Ramos (cell line): ENCODE data around the gene TTLL7.
"Not testable (repeated sequence)": the region's sequence is repeated elsewhere in the genome, so short reads cannot be mapped to it uniquely, and the experiment has no call there.

ENCODE experiments used
- in situ Hi-C: fragments of 300-500 bp; cut with MboI; formaldehyde crosslinking; loops from one replicate; pipeline ENCODE4 v1.14.3; 2022; ENCODE audit warnings: low sequenced_read_pairs; ENCODE audit not compliant: unreplicated experiment

The TTLL7 gene

DNA sequence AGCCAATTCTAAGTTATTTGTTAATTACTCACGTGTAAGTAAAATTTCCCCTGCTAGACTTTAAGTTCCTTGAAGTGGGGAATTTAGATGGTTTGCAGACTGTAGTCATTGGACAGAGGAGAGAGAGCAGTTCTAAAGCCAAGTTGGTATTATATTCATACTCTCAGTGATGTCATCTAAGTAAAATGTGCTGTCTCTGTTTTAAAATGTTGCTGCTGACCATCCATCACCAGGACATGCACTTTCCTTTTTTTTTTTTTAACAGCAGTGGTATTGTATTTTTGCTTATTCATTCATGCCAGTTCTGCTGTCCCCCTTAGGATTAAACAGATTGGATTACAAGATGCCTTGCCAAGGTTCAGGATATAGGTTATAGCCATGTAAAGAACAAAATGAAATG is 2.3 kb downstream of the TTLL7 start:
- in situ Hi-C loops, result no loop called here

DNA sequence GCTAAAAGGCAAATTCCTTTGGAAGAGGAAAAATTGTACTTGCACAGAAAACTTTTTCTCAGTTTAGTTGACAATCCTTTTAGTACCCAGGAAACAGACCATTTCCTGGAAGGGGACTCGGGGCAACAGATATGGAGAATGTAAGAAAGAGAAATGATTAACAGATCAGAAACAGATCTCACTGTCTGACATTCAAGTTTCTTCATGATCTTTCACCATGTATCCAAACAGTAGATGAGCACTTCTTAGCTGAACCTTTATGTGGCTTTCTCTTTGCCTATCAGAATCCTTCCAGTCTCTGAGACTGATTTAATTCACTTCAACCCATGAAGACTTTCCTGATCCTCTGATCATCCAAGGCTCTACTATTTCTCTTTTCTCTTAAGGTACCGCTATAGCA is 2.7 kb downstream of the TTLL7 start:
- in situ Hi-C loops, result no loop called here

DNA sequence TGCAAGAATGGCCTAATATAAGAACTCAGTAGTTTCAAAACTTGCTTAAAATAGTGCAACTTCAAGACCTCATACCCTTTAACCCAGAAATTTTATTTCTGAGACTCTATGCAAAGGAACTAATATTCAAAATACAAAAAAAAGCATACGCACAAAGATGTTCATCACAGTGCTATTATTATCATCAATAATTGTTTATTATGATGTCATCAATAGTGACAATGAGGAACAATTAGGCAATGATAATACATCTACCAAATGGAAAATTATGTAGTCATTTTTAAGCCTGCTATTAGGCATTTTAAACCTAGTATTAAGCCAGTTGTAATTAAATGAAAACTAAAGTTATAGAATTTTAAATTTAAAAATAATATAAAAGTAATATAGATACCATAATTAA is 3.3 kb downstream of the TTLL7 start:
- in situ Hi-C loops, result no loop called here

DNA sequence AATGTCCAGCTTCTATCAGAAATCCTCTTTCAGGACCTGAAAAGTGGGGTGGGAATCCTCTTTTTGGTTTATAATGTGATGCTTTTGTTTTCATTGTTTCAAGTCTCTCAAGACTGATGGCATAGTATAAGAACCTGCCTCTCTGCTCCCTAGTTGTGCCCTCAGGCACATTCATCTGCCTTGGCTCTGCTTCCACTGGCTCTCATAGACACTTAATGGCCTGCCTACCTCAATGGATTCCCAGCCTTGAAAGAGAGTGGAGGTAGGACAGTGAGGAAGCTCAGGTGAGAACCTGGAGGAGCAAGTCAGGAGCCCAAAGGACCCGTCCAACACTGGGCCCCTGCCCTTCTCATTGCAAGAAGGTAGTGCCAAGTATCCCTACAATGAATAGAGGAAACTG is 4.8 kb downstream of the TTLL7 start:
- in situ Hi-C loops, result no loop called here

DNA sequence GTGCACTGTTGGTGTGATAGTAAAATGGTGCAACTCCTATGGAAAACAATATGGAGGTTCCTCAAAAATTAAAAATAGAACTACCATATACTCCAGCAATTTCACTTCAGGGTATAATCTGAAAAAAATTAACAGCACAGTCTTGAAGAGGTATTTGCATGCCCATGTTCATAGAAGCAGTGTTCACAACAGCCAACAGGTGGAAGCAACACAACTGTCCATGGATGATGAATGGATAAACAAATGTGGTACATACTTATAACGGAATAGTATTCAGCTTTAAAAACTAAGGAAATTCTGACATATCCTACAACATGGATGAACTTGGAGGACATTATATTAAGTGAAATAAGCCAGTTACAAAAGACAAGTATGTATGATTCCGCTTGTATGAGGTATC is 8.2 kb downstream of the TTLL7 start:
- in situ Hi-C loops, result no loop called here

DNA sequence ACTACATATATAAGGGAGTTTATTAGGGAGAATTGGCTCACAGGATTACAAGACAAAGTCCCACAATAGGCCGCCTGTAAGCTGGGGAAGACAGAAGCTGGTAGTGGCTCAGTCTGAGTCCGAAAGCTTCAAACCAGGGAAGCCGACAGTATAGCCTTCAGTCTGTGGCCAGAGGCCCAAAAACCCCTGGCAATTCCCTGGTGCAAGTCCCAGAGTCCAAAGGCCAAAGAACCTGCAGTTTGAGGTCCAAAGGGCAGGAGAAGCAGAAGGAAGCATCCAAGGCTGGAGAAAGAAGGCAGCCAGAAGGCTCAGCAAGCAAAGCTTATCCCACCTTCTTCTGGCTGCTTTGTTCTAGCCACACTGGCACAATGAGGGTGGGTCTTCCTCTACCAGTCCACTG is 13.9 kb downstream of the TTLL7 start:
- in situ Hi-C loops, result no loop called here

DNA sequence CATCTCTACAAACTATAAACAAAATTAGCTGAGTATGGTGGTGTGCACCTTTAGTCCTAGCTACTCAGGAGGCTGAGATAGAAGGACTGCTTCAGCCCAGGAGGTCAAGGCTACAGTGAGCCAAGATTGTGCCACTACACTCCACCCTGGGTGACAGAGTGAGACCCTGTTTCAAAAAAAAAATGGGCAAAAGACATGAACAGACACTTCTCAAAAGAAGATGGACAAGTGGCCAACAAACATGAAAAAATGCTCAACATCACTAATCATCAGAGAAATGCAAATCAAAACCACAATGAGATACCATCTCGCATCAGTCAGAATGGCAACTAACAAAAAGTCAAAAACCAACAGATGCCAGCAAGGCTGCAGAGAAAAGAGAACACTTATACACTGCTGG is 15.0 kb downstream of the TTLL7 start:
- in situ Hi-C loops, result not testable (repeated sequence)

DNA sequence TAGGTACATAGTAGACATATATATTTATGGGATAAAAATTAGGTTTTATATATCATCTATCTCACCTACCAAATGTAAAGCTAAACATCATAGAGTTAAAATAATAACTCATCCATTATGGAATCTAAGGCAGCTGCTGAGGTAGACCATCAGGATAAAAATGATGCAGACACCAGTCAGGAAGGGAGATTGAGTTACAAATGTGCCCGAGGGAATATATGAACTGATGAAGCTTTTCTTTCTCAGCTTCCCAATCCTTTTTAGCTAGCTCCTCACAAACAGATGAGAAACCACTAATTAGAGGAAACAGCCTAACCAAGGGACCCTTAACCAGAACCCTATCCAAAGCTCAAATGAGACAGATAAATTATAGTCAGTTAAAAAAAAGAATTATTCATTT is 20.9 kb downstream of the TTLL7 start:
- in situ Hi-C loops, result no loop called here

DNA sequence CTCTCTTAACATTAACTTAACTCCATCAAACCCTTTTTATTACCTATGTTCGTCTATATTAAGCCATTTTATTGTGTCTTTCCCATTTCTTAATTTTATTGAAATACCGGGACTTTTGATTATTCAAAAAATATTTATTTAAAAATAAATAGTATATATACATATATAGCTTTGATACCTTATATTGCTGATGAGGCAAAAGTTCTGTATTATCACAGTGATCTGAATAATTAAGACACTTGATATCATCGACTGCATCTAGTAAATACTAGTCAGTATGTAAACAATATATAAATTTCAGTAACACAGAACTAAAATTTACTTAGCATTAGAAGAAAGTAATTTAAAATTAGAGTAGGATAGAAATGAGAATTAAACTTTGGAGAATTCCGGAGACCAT is 22.0 kb downstream of the TTLL7 start:
- in situ Hi-C loops, result no loop called here

DNA sequence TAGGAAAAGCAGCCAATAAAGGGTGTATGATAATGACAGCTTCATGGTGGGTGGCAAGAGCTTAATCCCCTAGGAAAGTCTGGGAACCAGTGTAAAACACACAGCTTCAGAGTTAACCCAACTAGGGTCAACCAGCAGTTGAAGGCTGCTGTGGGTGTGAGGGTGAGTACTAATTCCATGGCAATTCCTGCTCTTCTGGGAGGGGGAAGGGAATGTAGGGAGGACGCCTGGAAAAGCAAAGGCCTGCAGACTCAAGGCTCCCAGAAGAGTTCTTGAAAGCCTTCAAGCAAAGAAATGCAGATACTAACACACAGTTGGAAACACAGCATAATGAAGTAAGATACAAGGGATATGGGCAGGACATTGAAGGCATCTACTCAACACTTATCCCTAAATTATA is 28.1 kb downstream of the TTLL7 start:
- in situ Hi-C loops, result no loop called here

DNA sequence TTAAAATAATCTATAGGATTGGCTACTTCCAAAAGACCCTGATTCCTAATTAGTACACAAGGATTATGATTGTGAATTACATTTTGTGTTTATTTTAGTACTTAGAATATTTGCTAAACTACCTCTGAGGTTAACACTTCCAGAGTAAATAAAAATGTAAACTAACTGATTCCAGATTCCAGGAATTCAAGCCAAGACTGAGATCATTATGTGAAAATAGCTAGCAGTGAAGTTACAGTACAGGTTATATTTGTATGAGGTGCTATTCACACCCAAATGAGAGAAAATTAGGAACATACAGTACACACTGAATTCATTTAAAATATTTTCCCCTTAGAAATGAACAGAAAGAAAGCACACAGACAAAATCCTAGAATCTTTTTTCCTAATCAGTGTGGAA is 28.8 kb downstream of the TTLL7 start:
- in situ Hi-C loops, result no loop called here

DNA sequence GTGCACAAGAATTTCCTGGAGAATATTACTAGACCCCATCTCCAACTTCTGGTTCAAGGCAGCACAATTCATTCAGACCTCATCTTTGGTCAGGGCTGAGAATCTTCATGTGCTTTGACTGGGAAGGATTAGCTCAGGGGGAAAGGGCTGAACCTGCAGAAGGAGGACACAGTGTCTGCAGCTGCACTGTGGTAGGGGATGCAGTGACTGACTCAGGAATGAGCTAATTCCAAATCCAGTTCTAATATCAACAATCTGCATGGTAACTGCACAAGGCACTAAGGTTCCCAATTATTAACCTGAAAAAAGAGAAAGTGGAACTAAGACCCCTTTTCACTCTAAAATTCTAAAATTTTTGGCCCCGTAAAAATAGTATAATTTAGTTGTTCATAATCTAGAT is 31.6 kb downstream of the TTLL7 start:
- in situ Hi-C loops, result no loop called here

DNA sequence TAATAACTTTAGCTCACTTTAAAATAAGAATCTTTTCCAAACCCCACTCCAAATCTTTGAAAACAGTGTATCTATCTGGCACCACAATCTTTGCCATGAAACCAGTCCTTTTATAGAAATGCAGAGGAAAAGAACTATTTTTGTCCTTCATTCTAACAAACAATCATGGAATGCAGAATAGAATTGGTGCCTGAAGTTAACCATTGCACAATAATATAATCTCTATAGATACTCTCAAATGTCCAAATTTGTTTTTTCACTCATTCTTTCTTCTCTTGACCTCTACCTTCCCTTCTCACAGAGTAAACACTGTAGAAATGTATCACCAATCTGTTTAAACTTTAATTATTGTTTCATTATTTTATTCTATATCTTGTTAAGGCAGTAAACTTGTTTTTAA is 34.8 kb downstream of the TTLL7 start:
- in situ Hi-C loops, result no loop called here

DNA sequence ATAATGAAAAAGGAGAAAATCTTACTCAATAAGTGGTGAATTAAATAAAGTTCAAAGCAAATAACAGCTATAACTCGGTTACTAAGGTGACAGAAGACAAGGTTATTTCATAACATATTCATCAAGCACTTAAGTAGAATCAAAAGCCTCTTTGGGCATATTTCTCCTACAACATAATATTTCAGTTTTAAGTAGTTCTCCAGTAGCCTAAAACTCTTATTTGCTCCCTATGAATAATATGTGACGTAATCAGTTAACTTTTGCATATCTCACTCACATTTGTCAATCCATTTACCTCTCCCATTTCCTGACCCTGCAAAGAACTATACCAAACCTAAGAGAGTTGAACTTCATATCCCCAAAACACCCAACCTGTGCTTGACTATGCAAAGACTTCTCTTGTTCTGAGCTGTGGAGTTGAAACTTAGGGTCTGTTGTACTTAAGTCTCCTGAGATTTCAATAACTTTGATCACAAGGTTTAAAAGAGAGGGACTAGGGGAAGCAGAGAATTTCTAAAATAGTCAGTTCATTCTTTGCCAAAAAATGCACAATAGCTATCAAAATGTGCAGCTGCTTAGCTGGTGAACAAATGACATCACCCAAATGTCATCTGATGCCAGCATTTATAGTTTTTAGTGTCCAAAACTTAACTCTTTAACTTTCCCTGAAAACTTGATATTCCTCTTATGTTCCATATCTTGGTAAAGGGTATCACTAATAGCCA is 37.2 kb downstream of the TTLL7 start:
- in situ Hi-C loops, result no loop called here

DNA sequence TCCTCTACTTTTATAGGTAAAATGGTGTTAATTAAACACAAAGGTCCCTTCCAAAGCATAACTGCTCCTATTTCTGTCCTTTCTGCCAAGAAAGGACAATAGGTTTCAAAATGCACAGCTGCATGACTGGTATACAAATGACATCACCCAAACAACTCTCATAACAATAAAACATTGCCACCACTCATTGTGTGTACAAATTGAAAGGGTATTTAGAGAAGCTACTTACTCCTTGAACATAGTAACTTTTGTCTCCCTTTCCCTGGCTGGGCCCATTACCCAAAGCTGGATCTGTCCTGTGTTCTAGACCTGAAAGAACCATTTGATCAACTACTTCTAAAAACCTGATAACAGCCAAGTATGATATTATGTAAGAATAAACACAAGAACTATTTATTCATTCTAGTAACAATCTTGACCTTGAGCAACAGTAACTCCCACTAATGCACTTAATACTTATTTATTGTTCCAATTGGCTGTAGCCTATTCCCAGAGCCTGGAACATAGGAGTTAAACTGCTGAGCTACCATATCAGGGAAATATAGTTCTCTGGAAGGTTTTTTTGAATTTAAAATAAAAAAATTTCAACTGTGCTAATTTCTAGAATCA is 38.2 kb downstream of the TTLL7 start:
- in situ Hi-C loops, result no loop called here

DNA sequence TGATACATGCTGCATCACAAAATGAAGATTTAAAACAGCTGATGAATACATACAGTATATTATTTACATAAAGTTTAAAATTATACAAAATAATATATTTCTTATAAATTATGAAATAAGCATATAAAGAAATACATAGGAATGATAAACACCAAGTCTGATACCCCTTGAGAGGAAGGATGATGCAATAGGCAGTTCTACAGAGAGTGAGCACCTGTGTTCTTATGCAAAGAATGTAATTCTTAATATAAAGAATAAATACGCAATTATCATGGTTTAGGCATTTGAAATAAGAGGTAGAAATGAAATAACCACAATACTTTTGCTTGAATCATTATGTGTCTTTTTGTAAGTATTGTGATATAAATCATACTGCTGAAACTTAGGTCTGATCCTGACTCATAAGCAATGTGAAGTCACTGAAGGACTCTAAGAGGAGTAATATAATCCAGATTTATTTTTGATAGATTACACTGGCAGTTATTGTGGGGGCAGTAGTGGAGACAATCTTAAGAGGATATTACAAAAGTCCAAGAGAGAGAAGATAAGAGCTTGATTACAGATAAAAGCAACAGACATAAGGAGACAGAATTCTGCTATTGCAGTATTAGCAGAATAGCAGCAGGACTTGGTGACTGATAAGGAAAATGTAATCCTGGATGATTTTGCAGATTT is 39.0 kb downstream of the TTLL7 start:
- in situ Hi-C loops, result no loop called here

DNA sequence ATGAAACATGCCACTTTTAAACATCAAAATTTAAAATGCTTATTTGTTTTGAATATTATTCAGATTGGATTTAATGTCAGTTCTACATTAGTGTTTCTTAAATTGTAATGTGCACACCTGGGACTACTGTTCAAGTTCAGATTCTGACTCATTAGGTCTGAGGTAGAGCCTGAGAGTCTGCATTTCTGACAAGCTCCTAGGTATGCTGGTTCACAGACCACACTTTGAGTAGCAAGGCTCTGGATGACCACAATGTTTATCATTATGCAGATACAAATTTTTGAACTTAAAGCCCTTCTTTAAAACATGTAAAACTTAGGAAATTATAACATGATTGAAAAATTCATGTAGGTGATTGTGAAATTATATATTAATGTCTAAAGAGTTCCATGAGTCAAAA is 40.2 kb downstream of the TTLL7 start:
- in situ Hi-C loops, result no loop called here

DNA sequence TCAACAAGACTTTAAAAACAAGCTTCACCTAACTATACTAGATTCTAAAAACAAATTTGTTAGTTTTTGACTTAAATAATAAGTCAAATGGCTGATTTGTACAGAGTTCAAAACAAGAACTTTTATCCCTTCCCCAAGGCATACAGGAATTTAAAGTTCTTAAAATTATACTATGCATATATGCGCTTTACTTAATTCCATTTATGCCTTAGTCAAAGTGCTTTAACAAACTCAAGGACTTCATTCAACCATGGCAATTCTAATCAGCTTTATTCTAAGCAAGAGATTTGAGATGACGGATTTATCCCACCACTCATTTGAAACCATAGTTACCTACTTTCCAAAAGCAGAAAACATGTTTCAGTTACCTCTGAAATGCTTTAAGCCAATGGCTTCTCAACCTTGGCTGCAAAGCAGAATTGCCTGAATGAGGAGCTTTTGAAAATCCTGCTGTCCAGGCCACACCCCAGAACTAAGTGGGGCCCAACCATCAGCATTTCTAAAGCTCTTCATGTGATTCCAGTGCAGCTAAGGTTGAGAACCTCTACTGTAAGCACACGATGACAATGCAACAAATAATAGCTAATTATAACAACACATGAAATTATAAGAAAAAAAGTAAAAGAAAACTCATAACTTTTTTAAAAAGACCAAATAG is 44.6 kb downstream of the TTLL7 start:
- in situ Hi-C loops, result no loop called here

DNA sequence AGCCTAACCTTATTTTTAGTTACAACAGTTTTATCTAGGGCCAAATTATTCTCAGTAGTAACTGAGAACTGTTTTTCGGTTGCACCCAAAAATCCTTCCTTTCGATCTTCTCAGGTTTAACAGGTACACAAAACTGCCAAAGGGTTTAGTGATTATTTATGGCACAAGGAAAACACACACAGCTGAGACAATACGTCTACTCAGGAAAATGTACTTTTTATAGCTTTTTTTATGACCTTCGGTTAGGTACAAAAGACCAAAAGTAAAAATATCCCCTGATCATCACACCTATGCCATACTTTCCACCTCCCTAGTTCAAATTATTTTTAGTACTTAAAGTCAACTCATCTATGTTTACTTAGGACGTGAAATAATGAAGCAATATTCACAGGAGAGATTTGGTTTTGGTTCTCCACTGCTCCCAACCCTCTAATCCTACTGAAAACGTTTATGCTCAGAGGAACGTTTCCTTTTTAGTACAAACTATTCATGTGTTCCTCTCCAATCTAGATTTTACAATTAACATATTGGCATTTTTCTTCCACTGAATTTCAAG is 48.7 kb downstream of the TTLL7 start:
- in situ Hi-C loops, result no loop called here

DNA sequence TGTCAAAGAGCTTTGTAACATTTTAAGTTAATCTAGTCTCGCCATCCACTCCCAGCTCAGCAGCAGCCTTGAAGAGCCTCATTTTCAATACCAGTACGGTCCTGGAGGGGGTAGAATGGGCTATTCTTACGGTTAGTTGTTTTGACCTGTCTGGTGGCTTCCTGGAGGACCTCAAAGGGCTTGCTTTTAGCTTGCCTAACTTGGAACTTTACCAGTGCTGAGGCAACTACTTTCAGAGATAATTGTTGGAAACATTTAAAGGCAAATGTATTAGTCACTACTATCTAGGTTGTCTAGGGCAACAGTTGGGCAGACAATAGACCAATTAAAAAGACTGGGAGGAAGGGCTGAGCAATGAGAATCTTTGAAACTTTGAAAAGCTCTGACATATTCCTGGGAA is 56.0 kb downstream of the TTLL7 start:
- in situ Hi-C loops, result no loop called here

DNA sequence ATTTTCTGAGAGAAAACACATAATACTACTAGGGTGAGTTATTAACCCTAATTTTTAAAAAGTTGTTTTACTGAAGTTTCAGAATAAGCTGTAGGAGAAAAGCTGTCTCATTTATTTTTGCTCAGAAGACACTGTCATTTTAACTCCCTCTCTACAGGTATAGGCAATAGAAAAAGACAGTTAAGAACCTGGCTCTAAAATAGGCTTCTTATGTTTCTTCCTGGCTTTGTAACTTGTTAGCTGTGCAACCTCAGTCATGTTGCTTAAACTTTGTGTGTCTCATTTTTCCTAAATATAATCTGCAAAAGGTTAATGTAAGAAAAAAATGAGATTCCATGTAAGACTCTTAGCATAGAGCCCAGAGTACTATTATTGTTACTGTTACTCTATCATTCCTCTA is 64.4 kb downstream of the TTLL7 start:
- in situ Hi-C loops, result no loop called here
